DMS114 treated with DMSO at 0.1 percent for 48 hours (cell line): ENCODE results near the gene KRTDAP.

Source experiments
- DNase-seq: peaks from one replicate; lab custom pipeline; 2025; ENCODE audit not compliant: unreplicated experiment; lab: John Stamatoyannopoulos, UW

Gene KRTDAP

DNA sequence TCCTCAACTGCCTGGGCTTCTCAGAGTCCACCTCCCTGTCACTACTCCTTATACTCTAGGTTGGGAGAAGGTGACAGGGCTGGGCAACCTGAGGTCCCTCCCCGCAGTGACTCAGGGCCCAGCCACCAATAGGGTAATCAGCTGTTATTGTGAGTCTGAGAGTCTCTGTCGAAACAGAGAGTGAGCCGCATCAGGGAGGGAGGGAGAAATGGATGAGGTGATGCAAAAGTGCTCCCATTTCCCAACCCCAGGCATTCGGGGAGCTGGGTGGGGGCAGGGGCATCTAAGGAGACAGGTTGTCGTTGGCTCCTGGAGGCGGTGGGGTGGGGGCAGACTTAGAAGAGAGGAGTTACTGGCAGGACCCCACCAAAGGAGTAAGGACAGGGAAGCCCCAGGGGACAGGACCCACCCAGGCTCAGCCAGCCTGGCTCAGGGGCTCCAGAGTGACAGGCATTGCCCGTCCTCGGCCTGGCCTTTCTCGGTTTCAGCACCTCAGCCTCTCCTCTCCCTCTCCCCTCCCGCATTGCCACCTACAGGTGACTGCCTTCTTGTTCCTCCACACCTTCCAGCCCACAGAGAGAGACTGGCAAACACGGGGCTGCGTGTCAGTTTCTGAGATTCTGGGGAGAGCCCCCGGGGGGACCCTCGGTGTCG, 23.5 kb upstream of the KRTDAP start, which contains the start of gene DMKN:
Gene DMKN (minus strand): TSS at position 22 of the 654 bp plus-strand sequence. CDS start 174 bp downstream, outside the sequence.
- no peak for DNase-seq

DNA sequence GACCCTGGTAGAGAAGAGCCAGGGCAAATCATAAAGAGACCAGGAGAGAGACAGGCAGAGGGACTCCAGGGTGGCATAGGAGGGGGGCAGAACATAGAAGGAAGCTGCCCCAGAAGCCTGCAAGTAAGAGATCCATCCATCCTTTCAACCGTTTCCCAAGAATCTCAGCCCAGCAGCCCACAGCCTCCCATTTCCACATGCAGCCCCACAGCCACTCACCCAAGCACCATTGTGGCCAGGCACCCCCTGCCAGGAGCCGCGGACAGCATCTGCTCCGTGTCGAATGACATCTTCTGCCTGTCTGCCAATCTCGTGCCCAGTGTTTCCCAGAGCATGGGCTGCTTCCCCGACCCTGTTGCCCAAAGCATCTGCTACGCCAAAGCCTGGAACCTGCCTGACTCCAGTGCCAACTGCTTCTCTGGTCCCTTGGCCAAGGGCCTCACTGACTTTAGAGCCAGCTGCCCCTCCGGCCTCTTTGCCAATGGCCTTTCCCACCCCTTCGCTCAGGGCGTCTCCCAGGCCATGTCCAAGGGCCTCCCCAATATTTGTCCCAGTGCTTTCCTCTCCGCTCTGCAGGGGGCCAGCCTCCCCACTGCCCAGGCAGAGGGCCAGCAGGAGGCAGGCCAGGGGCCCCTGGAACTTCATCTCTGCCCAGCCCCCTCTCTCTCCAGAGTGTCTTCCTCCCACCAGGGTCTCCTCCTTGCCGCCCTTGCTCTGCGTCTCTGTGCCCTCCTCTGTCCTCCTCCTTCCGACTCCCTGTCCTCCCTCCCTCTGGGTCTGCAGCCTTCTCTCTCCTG, 22.8 kb upstream of the KRTDAP start:
- no peak for DNase-seq

DNA sequence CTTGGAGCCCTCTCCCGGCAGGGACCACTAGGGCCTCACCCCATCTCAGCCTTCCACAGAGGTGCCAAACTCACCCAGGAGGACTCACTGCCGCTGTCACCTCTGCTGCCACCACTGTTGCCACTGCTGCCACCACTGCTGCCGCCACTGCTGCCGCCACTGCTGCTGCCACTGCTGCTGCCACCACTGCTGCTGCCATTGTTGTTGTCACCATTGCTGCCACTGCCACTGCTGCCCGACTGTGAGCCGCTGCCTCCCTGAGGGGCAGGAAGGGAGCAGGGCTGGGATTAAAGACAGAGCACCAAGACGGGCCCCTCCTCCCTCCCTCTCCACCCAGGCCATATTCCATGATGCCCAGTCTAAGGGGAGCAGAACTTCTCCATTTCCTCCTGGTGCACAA, 21.1 kb upstream of the KRTDAP start:
- no peak for DNase-seq

DNA sequence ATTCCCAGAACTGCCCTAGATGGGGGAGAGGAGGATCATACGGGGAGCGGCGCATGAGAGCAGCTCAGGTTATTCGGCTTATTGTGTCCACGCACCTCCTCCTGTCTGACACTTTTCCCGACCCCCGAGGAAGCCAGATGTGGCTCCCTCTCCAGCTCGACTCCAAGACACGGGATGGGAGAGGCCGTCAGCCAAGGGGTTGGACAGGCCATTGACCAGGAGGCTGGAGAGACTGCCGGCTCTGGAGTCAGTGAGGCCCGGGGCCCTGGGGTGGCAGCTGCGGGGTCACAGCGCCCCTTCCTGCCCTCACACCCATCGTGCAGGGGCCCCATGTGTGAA, 20.3 kb upstream of the KRTDAP start:
- DNase-seq, result no peak

DNA sequence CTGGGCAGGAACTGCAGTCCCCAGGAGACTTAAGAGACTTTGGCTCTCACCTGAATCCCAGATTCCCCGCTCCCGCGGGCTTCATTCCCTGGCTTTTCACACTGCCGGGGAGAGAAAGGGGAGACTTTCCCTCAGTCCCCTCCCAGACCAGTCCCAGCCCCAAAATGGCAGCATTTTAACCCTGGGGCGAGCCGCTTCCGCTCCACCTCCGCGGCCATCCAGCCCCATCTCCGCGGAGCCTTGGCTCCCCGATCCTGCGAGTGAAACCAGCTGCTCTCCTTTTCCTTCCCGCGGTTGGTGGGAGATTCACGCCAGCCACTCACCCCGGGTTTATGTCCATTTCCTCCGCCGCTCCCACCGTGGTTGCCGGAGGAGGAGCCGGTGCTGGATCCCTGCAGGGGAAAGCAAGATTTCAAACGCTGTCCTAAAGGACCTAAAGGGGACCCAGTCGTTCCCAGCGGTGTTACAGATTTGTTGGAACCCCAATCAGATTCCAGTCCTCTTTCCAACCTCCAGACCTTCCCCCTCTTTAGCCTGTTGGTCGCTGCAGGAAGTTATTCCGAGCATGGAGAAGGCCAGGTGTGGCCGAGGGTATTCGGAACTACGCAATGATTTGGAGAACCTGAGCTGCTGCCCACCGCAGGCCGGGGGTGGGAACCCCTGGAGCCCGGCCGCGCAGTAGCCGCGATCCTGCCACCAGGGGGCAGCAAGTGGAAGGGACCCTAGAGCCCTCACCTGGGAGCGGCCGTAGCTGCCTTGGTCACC, 19.8 kb upstream of the KRTDAP start:
- DNase-seq, result no peak

DNA sequence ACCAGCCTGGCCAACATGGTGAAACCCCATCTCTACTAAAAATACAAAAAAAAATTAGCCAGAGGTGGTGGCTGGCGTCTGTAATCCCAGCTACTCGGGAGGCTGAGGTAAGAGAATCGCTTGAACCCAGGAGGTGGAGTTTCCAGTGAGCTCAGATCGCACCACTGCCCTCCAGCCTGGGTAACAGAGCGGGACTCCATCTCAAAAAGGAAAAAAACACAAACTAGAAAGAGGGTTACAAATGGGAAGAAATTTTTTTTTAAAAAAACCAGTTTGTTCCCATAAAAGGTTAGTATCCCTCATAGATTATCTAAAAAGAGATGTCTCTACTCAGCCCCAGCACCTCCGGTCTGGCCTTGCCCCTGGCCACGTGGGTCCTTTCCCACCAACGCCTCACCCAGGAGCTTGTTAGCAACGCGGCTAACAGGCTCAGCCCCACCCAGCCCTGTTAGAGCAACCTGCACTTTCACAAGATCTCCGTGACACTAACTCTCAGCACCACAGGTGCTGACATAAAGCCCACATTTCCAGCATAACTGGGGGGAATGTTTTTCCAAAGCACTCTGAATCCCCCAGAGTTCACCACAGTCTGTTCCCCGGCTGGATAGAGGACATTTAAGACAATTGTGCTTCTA, 18.9 kb upstream of the KRTDAP start:
- no peak for DNase-seq

DNA sequence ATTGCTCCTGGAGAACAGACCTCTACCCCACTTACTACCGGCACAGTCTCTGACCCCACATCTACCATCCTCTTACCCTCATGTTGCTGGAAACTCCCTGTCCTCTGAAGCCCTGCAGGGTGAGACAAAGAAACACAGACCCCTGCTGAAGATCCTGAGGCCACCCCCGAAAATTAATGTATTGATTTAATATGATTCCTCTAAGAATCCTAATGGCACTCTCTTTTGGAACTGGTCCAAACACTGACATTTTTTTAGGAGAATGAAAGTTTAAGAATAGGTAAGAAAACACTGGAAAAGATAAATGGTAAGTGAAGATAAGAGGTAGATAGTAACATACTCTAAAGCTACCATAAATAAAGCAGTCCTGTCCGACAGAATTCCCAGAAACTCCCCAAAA, 17.9 kb upstream of the KRTDAP start:
- DNase-seq, result no peak

DNA sequence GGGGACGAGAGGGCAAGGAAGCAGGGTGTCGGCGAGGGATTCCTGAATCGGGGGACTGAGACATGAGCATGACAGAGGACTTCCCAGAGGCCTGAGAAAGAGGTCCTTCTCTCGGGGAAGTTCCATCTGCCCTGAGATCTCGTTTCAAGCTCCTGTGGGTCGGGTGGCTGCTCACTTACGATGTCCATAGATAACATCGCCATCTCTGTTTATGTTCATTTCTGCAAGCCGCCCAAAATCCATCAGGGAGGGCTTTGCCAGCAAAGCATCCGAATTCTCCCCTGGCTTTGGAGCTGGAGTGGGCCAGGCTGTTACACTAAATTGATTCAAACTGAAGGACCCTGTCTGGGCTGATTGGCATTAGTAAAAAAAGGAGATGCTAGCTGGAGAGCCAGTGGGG, 17.3 kb upstream of the KRTDAP start:
- no peak for DNase-seq

DNA sequence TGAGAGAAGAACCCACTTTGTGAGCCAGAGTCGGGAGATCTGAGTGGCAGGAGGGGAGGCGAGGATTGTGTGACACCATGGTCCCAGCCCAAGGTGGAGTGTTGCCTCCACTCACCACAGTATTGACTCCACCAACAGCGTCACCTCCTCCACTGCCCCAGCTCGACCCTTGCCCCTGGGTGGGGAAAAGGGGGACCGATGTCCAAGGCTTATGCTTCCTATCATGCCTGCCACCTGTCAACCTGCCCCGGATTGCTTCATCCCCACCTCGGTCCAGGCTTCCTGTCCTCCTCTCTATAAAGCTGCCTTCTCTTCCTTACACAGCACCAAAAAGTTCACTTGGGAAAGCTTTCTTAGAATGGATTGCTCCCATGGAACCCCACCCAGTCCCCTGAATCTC, 15.7 kb upstream of the KRTDAP start:
- no peak for DNase-seq

DNA sequence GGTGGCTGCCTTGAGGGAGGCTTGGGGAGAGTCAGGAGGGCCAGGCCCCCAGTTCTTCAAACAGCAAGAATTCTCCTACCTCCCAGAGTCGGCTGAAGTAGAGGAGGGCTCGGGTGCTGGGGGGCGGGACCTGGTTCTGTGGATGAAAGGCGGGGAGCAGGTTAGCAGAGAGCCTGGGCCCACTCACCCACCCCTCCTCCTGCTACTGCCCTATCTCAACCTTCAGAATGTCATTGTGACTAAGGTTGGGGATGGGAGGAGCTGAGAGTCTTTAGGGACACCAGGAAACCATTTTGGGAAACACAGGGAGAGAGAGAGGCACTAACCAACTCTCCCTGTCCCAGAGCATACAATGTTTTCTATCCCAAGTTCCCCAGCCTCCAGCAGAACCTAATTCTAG, 12.5 kb upstream of the KRTDAP start:
- DNase-seq, result no peak

DNA sequence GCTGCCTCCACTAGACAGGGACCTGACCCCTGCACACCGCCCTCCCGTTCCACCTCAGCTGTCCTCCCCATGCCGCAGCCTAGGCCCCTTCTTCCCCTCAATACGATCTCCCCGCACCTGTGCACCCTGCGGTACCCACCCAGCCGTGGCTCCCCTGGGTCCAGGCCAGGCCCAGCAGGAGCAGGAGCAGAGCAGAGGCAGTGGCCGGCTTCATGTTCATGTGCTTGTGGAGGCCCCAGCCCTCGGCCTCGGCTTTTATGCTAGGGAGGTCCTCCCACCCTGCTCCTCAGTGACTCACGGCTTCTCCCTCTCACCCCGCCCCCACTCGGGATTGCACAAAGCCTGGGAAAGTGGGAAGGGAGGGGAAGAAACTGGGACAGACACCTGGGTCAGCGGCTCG, 11.4 kb upstream of the KRTDAP start:
- DNase-seq, result no peak

DNA sequence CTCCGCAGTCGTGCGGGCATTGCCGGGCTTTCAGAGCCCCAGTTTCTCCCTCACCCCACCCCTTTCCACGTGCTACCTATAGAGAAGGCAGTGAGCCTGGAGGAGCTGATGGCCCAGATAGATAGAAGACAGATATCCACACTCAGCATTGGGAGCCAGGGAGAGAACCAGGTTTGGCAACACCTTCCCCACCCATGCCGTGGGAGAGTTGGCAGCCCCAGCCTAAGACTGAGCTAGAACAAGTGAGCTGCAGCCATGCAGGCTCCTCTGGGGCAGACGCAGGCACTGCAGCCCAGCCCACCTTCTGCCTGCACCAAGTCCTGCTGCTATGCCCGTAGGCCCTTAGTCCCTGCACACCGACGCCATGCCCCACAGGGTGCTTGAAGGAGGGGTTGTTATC, 10.3 kb upstream of the KRTDAP start:
- DNase-seq, result no peak

DNA sequence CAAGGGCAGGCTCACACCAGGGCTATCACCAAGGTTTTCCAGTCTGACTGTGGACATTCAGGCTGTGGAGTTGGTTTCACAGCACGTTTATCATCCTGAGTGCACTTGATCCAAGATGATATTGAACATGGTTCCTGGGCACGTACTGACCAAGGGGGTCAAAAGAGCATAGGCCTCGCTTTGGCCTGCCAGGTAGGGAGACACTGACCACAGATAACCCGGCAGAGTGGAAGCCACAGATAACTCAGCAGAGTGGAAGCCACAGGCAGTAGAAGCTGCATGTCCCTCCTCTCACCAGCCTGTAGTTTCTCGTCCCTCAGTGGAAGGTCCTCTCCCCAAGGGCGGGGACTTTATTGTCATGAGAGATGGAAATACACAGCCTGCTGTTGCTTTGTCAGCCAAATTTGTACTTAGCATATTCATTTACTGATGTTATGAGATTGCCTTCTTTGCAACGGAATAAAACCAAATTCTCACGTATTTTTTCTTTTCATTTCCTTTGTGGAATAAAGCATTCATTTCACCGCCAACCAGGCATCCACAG, 8.8 kb upstream of the KRTDAP start:
- no peak for DNase-seq

DNA sequence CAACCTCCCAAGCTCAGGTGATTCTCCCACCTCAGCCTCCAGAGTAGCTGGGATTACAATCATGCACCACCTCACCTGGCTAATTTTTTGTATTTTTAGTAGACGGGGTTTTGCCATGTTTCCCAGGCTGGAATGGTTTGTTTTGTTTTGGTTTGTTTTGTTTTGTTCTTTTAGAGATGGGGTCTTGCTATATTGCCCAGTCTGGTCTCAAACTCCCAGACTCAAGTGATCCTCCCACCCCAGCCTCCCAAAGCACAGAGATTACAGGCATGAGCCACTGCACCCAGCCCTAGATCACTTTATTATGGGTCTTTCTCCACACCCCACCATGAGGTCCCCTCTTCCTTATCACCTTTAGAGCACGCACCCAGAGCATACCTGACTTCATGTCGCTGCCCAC, 8.0 kb upstream of the KRTDAP start:
- no peak for DNase-seq

DNA sequence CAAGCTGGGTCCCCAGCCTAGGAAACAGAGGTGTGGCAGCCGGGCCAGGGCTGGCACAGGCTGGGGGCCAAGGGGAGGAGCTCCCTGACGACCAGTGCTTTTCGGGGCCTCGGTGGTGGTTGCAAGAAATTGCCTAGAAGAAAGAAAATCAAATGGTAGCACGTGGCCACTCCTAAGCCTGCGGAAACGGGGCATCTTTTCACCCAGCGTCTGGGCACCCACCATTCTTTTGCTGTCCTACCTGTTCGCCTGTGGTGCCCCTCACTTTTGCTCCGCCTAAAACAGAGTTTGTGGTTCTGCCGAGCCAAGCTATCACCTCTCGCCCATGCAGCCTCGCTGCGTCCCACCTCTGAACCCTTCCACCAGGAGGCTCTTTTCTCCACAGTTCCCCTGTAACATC, 7.1 kb upstream of the KRTDAP start:
- DNase-seq, result no peak

DNA sequence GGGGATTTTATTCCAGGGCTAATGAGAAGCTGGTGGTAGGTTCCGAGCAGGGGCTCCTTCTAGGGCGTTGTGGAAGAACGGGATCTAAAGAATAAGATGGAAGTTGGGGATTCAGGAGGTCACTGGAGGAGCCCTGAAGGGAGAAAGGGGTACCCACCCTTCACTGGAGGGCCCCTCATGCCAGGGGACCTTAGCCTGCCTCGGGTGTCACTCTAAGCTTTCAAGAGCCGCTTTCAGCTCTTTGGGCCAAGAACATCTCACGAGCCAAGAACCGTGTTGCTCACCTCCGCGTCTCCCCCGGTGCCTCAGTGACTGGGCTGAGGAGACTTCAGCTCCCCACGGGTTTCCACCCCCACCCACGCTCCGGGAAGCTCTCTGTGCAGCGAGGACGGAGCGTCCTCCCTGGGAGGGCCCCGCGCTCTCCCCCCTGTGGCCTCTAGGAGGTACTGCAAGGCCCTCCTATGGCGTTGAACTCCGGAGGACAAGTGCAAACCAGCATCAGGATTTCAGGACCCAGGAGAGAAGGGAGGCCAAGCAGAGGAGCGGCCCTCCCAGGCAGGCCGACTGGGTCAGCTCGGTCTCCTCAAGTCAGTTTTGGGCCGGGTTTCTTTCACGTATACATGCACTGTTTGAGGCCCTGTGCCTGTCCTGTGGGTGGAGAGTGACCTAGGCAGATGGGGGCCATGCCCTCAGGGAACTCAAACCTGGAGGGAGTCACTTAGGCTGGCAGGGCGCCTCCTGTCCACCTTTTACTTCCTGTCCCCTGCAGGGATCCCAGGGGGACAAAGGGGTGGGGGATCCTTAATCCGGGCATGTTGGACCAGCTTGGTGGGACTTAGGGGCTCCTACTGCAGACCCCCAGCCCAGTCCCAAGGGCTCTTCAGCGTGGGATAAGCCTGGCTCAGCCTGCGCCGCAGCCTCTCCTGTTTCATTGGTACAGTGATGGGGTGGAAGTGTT, 5.1 kb upstream of the KRTDAP start:
- peak; percentile 41 for DNase-seq

DNA sequence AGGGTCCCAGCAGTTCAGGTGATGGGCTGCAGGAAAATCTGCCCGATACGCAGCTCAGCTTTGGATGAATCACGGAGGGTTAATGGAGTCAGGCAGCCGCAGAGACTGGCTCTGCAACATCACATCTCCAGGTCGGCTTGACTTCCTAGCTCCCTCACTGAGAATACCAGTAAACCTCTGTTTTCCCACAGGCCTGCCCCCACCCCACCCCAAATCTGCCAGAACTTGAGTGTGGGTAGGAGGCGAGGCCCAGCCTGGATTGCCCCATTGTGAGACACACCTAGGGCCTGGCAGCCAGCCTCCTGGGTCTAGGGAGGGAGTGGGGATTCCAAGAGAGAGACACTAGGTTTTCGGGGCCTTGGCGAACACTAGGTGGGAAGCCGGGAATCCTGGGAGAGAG, 3.7 kb upstream of the KRTDAP start:
- DNase-seq, result no peak

DNA sequence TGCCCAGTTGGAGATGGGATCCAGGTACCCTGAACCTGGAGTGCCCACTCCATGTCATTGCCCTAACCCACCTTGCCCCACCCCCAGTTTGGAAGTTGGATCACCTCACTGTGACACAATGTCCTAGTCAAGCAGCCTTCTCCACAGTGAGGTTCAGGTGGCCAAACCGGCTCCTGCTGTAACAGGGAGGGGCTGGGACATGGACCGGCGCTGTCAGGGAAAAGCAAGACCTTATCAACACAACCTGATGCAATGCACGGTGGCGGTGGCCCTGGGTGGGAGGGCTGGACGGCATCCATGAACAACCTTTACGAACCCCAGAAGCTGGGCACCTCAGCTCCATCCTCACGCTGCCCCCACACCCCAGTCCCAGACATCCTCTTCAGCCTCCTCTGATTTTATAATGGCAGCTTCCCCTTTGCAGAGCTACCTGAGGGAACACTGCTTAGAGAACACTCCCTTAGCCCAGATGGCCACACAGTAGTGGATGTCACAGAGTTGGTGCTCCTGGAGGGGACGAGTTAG, 1.6 kb upstream of the KRTDAP start:
- no peak for DNase-seq

DNA sequence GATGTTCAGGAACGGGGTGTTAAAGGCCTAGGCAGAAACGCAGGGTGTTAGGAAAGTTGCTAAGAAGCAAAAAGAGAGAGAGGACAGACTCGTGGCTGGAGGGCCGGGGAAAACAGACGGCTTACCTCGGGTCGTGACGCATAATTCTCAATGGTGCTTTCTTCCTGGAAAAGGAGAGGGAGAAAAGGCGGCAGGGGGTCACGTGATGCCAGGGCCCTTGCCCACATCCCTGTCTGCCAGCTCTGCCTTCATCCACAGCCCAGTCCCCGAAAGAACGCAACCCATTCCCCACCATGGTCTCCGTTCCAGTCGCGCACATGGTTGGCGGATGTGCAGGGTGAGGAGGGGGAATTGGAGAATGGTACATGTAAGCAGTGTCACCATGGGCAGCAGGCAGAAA, 1.6 kb downstream of the KRTDAP start:
- no peak for DNase-seq

DNA sequence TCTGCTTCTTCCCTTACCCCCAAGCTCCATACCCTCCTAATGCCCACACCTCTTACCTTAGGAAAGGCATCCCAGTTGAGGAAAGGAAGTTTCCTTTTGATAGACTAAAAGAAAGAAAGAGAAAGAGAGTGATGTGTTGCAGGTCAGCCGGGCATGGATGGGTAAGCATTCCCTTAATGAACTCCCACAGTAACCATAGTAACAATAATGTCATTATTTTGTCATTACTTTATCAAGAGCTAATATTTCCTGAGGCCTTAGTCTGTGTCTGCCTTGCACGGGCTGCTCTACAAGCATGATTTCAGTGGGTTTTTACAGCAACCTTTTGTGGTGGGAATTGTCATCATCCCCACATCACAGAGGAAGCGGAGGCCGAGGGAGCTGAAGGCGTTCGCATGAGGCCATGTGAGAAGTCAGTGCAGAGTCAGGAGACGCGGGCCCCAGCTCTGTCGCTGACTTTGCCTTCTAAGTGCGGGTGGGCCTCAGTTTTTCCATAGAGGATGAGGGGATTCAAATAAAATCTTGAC, 2.5 kb downstream of the KRTDAP start:
- DNase-seq, result no peak
